Bronchial smooth muscle cell (primary cell): ENCODE results near the gene FGF23. TPM values are rescaled to one million over a fixed set of nuclear protein-coding genes. Genes with fewer than 3 reads are reported as not detected.

Experiments used
- total RNA-seq: library from RNA; depleted of rRNA; stranded (reverse); fragments of >200 nt; gene quantifications from 2 replicates; pipeline ENCODE4 v1.2.1, GENCODE V29; 2014

Gene FGF23
- under 0.01 TPM in 1 of 2 replicates, not detected in the other for total RNA-seq

DNA sequence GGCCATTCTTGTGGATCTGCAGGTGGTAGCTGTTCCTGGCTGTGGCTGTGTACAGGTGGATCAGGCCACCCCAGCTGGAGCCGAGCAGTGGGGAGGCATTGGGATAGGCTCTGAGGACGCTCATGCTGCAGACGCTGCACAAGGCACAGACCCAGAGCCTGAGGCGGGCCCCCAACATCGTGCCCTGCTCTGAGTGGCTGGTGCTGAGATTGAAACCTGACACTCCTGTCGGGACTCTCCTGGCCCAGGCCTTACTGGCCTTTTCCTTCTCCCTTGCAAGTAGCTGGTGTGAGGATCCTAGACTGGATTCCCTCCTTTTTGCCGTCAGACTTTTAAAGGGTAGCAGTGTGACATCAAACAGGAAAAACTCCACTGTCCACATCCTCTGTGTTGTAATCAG is at the start of gene FGF23:
FGF23 (minus strand) TSS at position 308 of the 400 bp plus-strand sequence; CDS start at position 178, 130 bp downstream.

DNA sequence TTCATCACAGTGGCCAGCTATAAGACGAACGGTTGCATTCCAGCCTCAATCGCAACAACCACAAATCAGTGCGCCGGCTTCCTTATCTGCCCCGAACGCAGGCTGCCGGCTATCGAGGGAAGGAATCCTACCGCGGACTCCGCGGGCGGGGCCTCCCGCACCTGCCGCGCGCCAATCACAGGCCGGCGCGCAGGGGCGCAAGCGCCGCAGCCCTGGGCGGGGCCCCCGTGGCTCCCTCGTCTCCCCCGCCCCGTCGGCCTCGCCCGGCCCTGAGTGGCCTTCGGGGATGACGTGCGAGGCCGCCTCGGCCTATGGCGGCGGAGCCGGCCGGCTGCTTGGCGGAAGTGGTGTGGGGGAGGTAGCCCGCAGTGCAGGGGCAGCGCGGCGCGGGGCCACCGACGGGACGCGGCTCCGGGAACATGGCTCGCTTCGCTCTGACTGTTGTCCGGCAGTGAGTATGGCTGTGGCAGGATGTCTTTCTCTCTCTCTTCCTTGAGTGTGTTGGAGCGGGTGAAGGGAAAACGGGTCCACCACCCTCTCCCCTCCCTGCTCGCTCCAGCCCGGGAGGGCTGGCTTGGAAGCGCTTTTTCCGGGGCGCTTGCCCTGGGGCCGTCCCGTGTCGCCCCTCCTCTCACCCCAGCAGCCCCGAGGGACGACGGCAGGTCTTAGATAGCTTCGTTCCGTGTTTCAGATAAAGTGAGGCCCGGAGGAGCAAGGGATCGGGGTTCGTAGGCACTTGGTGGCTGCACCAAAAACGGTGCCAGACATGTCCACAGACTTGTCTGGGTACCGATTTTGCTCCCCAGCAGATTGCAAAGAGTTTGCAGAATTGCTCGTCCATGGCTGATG is 58.4 kb downstream of the FGF23 start, which contains the start of gene TIGAR:
TIGAR (plus strand) TSS at position 361 of the 849 bp plus-strand sequence; CDS start at position 420, 59 bp downstream.

Other genes with a start within 250 kb of the FGF23 start
- gene CCND2, start 106.0 kb downstream of the FGF23 start, total RNA-seq = 14.9 and 37.0 TPM in 2 replicates
- gene TIGAR, start 58.5 kb downstream of the FGF23 start, total RNA-seq = 4.5 and 9.3 TPM in 2 replicates
- gene FGF6, start 66.1 kb upstream of the FGF23 start, total RNA-seq = not detected in 2 replicates
- 0.43 and 1.6 TPM in 2 replicates for gene RAD51AP1, start 159.2 kb upstream of the FGF23 start, total RNA-seq
- 43.4 and 62.3 TPM in 2 replicates for gene DYRK4, start 182.5 kb upstream of the FGF23 start, total RNA-seq